NOMO-1 treated with dmso at 0.1 percent for 144 hours (cell line): ENCODE results near the gene CLCN1.

Experiments
- DNase-seq: peaks from one replicate; lab custom pipeline; 2025; ENCODE audit not compliant: unreplicated experiment; lab: John Stamatoyannopoulos, UW

CLCN1 gene

GRCh38 chr7:143395187-143396149 lies 79.6 kb downstream of the CLCN1 start:
- no peak for DNase-seq

- DNase-seq: no peak
These were observed 80.3 kb downstream of the CLCN1 start for GRCh38 chr7:143396182-143396581.

- DNase-seq: no peak
These were observed 81.0 kb downstream of the CLCN1 start for GRCh38 chr7:143396625-143397556.

- DNase-seq: no peak
These were observed 82.0 kb downstream of the CLCN1 start for GRCh38 chr7:143397710-143398530.

- no peak for DNase-seq
These were observed 82.7 kb downstream of the CLCN1 start for GRCh38 chr7:143398616-143399015.

GRCh38 chr7:143399151-143399550 lies 83.2 kb downstream of the CLCN1 start:
- no peak for DNase-seq

- no peak for DNase-seq
These were observed 83.7 kb downstream of the CLCN1 start for GRCh38 chr7:143399642-143400041.

- DNase-seq: no peak
These were observed 85.4 kb downstream of the CLCN1 start for GRCh38 chr7:143401265-143401664.
